HG03354 (cell line): ENCODE measurements around the gene HAO1.

Source experiments
- ATAC-seq: cut with Tn5 transposase; IDR thresholded peaks from one replicate; pipeline ENCODE4 v1.9.1; 2021; ENCODE audit warnings: mild to moderate bottlenecking; ENCODE audit not compliant: unreplicated experiment, poor library complexity, severe bottlenecking

HAO1 gene

GRCh38 chr20:7933346-7933745 is 6.9 kb downstream of the HAO1 start:
- ATAC-seq = no peak

DNA sequence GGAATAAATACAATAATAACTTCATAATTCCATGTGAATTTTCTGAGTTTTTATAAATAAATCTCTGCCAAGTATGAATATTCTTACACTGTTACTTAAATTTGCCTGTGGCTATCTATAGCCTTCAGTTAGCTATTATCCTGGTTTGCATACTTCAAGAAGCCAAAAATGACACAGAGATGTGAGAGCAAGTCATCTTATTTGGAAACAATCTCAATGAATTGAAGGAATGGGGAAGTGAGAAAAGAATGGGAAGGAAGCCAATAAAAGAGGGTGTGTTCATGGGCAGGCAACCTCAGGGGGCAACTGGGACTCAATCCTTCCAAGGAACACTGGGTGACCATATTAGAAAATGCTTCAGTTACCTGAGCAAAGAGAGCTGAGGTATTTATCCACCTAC is 9.9 kb downstream of the HAO1 start:
- peak; percentile 57 for ATAC-seq

GRCh38 chr20:7926767-7927166 is 13.5 kb downstream of the HAO1 start:
- no peak for ATAC-seq

GRCh38 chr20:7926323-7926722 is 13.9 kb downstream of the HAO1 start:
- ATAC-seq = no peak

- no peak for ATAC-seq
Measured at GRCh38 chr20:7924692-7925091, 15.6 kb downstream of the HAO1 start.

GRCh38 chr20:7916648-7917047 is 23.6 kb downstream of the HAO1 start:
- no peak for ATAC-seq

DNA sequence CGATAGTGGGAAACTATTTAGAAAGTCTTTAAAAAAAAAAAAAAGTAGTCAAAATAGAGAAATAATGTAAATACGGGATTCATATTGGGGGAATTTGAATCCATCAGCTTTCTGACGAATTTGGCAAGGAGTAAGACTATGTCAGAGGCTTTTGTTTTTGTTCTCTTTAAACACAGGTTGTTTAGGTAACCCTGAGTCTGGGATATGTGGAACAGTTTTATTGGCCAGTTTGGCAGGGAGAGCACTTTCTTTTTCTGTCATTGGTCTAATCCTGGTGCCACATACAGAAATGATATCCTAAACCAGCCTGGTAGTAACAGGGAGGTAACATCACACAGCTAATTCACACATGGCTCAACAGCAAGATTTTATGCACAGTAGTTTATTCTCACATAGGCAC is 27.7 kb downstream of the HAO1 start:
- ATAC-seq = no peak

DNA sequence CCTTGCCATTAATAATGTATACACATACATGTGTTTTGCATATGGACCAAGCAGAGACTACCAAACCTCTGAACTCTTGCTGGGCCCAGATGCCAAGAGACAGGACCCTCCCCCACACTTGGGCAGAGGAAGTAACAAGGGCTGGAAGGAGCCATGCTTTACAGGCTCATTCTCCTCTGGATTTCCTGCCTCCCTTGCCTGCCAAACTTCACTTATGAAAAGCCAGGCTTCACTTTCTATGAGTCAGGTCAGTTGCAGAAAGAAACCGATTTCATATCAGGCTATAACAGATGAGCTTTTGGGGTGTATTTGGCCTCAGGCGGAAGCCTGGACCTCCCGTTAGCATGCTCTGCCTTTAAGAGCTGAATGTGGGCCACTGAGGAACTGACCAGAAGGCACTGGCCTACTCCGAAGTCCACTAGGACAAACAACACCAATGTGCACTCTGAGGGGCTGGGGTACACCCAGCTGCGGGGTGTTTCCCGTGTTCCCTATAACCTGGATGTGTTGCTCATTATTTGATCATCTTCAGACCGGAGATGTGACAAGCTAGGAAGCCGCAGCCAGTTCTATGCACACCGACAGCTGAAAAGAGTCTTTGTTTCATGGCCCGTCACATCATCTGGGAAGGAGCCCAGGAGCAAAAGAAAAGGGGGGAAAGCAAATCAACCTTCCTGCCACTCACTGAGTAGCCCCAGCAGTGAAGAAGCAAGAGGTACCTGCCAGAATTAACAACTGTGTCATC is 28.5 kb downstream of the HAO1 start:
- no peak for ATAC-seq

DNA sequence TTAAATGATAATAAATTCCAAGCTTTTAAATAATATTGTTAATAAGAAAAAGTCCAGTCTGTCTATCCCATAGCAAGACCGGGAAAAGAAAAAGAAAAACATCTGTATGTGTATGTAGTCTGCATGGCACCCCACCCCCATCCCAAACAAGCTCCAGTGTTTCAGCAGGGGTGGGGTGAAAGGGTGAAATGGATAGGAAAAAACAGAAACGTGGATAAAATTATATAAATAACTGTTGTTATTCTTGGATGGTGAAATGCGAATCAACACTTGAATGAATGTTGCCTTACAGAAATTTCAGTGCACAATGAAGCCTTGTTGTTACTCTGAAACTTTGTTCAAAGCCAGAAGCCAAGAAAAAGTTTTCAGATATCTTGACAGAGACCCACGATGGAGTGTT is 31.4 kb downstream of the HAO1 start:
- ATAC-seq = no peak

- no peak for ATAC-seq
Measured at GRCh38 chr20:7903429-7903828, 36.8 kb downstream of the HAO1 start.

GRCh38 chr20:7902879-7903278 is 37.4 kb downstream of the HAO1 start:
- no peak for ATAC-seq

DNA sequence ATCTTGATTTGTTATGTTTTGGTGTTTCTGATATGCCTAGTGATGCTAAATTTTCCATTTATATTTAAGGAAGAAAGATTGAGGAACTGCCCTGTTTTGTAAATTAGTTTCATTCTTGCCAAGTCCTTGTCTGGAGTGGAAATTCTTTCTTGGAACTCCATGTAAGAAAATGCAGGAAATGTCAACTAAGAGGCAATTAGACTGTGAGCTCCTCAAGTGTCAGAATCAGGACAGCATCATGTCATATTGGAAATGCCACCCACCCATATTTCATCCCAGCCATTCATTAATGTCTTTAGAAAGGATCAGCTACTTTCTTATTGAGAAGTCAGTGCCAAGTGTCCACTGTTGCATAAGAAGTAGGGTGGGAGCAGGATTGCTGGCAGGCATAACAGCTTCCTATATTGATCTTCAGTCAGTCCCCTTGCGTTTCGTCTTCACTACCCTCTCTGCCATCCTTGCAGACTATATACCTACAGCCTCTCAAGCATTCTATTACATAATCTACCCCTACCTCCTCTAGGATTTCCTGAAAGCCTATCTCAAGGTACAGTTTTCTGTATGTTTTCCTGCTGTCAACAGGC is 42.4 kb downstream of the HAO1 start:
- no peak for ATAC-seq

- no peak for ATAC-seq
Measured at GRCh38 chr20:7893014-7893730, 47.1 kb downstream of the HAO1 start.

- ATAC-seq = no peak
Measured at GRCh38 chr20:7891705-7892104, 48.6 kb downstream of the HAO1 start.

DNA sequence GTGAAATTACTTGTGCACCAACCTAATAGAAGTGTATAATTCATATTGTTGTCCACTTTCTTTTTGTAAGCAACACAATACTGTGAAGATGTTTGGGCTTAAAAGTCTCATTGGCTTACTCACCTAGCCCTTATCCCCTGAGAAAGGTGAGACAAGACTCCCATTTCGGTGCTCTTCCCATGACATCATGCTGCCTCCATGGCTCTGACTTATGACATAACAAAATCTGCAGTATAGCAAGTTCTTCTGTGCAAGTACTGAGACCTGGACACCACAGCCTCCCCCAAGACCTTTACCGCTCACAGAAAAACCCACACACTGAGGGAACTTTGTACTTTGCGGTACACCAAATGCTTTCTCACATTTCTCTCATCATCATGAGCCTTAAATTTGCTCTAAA is 50.5 kb downstream of the HAO1 start:
- ATAC-seq = no peak

GRCh38 chr20:7883741-7884140 is 56.5 kb downstream of the HAO1 start:
- ATAC-seq = no peak

DNA sequence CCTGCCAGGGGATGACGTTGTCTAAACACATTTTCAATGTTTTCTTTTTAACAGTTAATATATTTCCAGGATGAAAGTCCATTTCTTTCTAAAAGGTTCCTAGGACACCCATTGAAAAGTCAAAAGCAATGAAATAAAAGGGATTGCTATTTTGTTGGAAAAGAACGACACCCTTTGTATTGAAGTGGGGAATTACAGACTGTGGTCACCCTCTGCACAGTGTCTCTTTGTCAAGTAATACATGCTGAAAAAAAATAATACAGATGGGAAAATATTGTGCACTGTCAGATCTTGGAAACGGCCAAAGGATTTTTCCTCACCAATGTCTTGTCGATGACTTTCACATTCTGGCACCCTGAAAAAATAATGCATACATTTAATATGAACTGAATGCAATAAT is 56.9 kb downstream of the HAO1 start:
- no peak for ATAC-seq

DNA sequence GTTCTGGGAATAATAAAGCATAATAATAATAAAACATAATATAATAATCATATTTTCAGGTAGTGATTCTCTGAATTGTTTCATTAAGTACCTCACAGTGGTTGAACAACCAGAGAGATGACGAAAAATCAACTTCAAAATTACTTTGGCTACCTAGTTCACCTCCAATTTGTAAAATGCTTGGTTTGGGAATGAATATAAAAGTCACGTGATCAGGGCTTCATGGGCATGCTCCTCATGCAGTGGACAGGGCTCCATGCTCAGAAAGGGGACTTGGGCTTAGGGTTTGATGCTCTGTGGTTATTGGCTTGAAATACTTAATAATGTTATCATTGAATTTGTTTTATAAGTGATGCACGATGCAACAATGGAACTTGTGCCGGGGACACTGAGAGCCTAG is 58.2 kb downstream of the HAO1 start:
- ATAC-seq = no peak

DNA sequence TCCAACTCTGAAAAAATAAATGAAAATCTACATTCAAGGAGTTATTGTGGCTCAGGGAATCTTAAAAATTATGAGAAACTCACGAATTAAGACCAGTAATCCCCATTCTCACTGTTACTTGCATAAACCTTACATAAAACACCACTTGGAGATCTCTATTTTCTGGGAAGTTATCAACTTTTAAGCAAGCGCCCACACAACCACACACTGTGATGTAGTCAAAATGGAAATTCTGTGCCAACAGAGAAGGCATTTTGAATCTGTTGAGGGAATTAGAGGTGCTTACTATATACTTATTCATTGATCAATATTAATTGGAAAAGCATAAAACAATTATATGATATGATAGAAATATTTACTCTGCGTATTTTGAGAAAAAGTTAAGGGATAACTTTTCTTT is 58.7 kb downstream of the HAO1 start:
- ATAC-seq = no peak

DNA sequence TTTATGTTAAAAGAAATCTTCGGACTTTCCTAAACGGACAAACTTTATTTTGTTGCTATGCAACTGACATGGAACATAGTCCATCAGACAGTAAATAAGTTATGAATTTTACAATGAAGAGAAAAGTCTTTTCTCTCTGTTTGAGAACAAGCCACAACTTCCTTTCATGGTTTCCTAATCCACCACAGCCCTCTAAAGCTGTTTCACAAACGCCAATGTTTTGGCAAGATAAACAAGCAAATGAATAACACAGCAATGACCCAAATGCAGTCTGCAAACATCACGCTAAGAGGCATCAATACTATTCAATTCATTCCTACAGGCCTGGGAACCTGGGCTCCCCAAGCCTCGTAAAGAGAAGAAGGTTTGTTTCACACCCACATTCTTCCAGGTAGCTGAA is 60.4 kb downstream of the HAO1 start:
- peak; percentile 94 for ATAC-seq

DNA sequence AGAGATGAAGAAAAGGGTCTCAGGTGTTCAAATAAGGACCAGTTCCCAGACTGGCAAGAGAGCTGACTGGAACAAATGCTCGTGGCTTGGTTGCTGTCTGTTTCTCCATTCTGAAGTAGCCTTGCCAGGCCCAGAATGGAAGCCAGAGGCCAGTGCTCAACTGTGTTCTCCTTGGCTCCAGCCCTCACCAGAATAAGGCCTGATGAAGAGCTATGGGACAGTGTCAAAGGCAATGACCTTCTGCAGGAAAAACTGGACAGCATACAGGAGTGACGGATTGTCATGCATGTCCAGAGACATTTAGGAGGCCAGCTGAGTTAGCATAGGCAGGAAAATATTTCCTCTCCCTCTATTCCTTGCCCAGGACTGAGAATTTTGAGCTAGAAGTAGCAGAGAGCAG is 72.2 kb downstream of the HAO1 start:
- no peak for ATAC-seq
